GM18867 (cell line): Measurements from ENCODE around the gene TSACC.
"Not testable (repeated sequence)": the region's sequence is repeated elsewhere in the genome, so short reads cannot be mapped to it uniquely, and the experiment has no call there.

ENCODE experiments used
- ATAC-seq: cut with Tn5 transposase; IDR thresholded peaks from one replicate; pipeline ENCODE4 v1.9.1; 2021; ENCODE audit warnings: mild to moderate bottlenecking, moderate library complexity; ENCODE audit not compliant: unreplicated experiment

The TSACC gene

GRCh38 chr1:156346035-156346434, 7.7 kb downstream of the TSACC start:
- ATAC-seq = not testable (repeated sequence)

DNA sequence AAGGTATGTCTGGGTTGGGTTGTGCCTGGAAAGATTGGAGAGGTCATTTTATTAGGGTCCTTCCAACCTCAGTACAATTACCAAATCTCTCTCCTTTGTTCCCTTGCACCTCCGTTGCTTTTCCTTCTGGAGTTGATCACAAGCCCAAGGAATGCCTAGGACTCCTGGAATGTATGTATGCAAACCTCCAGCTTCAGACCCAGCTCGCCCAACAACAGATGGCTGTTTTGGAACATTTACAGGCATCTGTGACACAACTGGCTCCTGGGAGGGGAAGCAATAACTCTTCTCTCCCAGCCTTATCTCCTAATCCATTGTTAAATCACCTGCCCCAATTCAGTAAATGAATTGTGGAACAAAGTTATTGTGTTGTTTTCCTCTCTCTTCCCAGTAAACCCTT, 8.3 kb downstream of the TSACC start:
- no peak for ATAC-seq

GRCh38 chr1:156347331-156347730, 9.0 kb downstream of the TSACC start:
- no peak for ATAC-seq

GRCh38 chr1:156352481-156352880, 14.2 kb downstream of the TSACC start:
- not testable (repeated sequence) for ATAC-seq

DNA sequence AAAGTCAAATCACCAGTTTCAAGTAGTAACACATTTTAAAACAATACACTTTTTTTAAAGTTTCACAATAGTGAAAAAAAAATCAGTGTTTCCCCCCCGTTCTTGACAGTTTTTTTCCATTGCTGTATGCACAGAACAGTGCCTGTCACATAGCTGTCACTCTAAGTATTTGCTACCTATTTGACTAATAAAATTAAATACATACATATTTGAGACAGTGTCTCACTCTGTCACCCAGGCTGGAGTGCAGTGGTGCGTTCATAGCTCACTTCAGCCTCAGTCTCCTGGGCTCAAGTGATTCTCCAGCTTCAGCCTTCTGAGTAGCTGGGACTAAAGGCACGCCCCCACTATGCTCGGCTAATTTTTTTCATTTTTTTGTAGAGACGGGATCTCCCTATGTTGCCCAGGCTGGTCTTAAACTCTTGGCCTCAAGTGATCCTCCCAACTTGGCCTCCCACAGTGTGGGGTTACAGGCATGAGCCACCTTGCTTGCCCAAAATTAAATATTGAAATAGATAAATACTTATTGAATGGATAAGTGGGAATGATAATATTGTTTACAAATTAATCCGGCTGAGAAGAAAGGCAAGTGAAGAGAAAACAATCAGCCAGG, 18.0 kb downstream of the TSACC start:
- ATAC-seq = no peak

DNA sequence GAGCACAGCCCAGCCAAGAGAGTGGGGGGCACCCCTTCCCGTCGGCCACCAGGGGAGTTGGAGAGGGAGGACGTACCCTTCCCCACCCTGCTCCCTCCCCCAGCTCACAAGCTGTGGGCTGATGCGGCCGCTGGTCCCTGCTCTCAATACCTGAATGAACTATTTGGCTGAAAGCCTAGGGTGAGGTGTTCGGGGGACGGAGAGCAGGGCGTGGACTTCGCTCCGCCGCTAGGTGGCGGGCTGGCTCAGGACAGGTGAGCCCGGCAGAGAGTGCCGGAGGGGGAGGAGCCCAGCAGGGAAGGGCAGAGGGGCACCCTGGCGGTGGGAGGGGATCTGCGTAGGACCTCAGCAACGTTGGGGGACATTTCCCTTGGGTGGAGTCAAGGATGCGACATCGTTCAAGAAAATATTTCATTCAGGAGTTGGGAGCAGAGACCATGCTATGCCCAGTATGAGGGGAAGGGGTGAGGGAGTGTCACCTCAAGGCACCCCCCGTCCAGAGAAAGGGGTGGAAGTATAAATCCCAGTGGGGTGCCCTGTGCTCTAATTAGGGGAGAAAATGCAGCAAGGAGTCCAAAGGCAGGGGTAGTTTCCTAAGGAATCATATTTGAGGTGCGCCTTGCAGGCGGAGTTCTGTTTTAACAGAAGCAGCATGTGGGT, 18.7 kb downstream of the TSACC start:
- ATAC-seq = no peak

- ATAC-seq = no peak
These were observed 19.7 kb downstream of the TSACC start for GRCh38 chr1:156357977-156358376.

- no peak for ATAC-seq
These were observed 20.3 kb downstream of the TSACC start for GRCh38 chr1:156358641-156359040.

DNA sequence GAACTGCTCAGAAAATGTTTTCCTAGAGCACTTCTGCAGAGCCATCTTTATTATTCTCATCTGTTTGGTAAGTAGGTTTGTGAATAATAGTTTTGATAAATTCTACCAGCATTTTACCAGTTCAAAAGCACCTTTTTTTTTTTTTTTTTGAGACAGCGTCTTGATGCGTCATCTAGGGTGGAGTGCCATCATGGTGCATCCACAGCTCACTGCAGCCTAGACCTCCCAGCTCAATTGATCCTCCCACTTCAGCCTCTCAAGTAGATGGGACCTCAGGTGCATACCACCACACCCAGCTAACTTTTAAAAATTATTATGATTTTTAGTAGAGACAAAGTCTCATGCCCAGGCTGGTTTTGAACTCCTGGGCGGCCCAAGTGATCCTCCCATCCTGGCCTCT, 20.9 kb downstream of the TSACC start:
- no peak for ATAC-seq

GRCh38 chr1:156359973-156360372, 21.6 kb downstream of the TSACC start:
- ATAC-seq = no peak

DNA sequence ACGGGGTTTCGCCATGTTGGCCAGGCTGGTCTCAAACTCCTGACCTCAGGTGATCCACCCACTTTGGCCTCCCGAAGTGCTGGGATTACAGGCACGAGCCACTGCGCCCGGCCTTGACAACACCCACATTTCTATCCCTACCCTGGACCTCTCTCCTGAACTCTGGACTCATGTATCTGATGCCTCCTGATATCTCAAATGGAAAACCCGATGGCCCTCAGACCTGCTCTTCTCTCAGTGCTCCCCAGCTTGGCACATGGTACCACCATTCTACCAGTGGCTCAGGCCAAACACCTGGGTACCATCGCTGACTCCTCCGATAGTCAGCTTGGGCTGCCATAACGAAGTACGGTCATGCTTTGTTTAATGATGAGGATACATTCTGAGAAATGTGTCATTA, 22.2 kb downstream of the TSACC start:
- no peak for ATAC-seq

DNA sequence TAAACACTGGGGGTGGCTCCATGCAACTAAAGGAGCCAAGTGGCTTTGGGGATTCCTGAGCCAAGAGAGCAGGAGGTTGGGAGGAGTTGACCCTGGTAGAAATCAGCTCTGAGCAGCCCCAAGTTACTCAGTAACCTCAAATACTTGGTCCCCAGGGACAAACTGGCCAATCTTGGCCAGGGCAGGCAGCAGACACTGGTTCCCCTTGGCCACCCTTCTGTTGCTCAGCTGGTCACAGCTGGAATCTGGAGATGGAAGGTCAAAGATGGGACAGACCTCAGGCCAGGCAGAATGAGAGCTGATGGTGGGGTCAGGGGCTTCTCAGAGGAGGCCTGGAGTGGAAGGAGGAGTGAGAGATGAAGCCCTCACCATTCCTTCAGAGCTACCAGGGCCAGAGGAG, 27.4 kb downstream of the TSACC start:
- ATAC-seq = no peak

- no peak for ATAC-seq
These were observed 28.2 kb downstream of the TSACC start for GRCh38 chr1:156366378-156367166.

GRCh38 chr1:156367383-156368156, 29.2 kb downstream of the TSACC start:
- ATAC-seq = no peak

- no peak for ATAC-seq
These were observed 29.9 kb downstream of the TSACC start for GRCh38 chr1:156368157-156368658.

GRCh38 chr1:156368889-156369684, 30.8 kb downstream of the TSACC start, which contains the start of gene RHBG:
Gene RHBG, plus strand, starts transcription at chr1:156369211. Its CDS starts 39 bp downstream, at chr1:156369250.
- no peak for ATAC-seq

DNA sequence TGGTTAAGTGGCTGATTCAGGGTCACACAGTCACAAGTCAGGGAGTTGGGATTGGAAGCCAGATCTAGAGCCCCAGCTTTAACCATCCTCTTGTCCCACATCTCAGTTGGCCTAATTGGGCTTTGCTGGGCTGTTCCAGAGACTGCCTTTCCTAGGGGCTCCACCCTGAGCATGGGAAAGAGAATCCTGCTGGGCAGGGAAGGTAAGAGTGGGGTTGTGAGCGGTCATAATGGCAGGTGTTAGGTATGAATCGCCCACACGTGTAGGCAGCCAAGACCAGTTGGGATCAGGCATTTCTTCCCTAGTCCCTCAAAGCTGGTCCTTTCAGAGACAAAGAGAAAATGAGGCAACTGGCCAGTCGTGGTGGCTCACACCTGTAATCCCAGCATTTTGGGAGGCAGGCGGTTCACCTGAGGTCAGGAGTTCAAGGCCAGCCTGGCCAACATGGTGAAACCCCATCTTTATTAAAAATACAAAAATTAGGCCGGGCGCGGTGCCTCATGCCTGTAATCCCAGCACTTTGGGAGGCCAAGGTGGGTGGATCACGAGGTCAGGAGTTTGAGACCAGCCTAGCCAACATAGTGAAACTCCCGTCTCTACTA, 31.5 kb downstream of the TSACC start:
- ATAC-seq = not testable (repeated sequence)

GRCh38 chr1:156371553-156372264, 33.4 kb downstream of the TSACC start:
- no peak for ATAC-seq

- no peak for ATAC-seq
These were observed 33.9 kb downstream of the TSACC start for GRCh38 chr1:156372265-156372586.
